ENCODE data around the gene KIF26B. TPM values are rescaled to one million over a fixed set of nuclear protein-coding genes. Genes with fewer than 3 reads are reported as not detected.

The KIF26B gene
- total RNA-seq, 2 experiments from 2014 or later = not detected

DNA sequence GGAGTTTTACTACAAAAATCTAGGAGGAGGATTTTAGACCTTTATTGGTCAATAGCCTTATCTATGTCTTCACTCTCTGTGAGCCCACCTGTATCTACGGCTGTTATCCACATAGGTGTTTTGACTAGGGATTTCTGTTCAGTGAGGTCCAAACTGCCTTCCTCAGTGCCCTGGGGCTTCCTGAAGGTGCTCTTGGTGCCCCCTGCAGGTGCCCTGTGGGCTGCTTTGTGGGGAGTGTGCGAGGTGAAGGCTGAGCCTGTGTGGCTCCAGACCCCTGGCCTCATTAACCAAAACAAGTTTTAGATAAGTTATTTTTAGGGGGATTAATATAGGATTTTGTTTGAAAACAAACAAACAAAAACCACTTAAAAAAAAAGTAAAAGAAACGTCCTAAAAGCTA is 122.5 kb downstream of the KIF26B start:
- POLR2A ChIA-PET = no interaction called here

GRCh38 chr1:245278846-245279245 is 124.1 kb downstream of the KIF26B start:
- no peak overlapping the region for H3K4me3 Mint-ChIP-seq
- DNase-seq = no peak
- no peak overlapping the region for H3K27ac Mint-ChIP-seq
- H3K27me3 Mint-ChIP-seq = no peaks in the 10 kb centered on the region
- peaks cover 3% of the 10 kb centered on the region for H3K9me3 Mint-ChIP-seq
- ChIA-PET POLR2A (no interaction called here), CTCF (no interaction called here)
- no peaks in the 10 kb centered on the region for H3K4me1 Mint-ChIP-seq
- H3K36me3 Mint-ChIP-seq (ENCODE audit: low read depth) = no peaks in the 10 kb centered on the region

More for the DNA sequence above, 122.5 kb downstream of the KIF26B start:
- no peaks in the 10 kb centered on the region for H3K36me3 Mint-ChIP-seq (ENCODE audit: low read depth)
- H3K27ac Mint-ChIP-seq = no peak overlapping the region
- no peaks in the 10 kb centered on the region for H3K4me1 Mint-ChIP-seq
- no peaks in the 10 kb centered on the region for H3K9me3 Mint-ChIP-seq
- DNase-seq = no peak
- CTCF ChIA-PET = no interaction called here
- H3K27me3 Mint-ChIP-seq = no peaks in the 10 kb centered on the region
- H3K4me3 Mint-ChIP-seq = no peak overlapping the region

- ChIA-PET POLR2A (no interaction called here), CTCF (no interaction called here)
- Mint-ChIP-seq H3K4me3 (no peak overlapping the region), H3K27me3 (no peaks in the 10 kb centered on the region), H3K27ac (no peak overlapping the region), H3K36me3 (ENCODE audit: low read depth) (no peaks in the 10 kb centered on the region), H3K4me1 (no peaks in the 10 kb centered on the region), H3K9me3 (peaks cover 3% of the 10 kb centered on the region)
- DNase-seq = no peak
Observed at GRCh38 chr1:245279346-245279745, 124.6 kb downstream of the KIF26B start.

- H3K4me3 Mint-ChIP-seq = no peak overlapping the region
- peaks cover 3% of the 10 kb centered on the region for H3K9me3 Mint-ChIP-seq
- no peaks in the 10 kb centered on the region for H3K27me3 Mint-ChIP-seq
- ChIA-PET CTCF (no interaction called here), POLR2A (no interaction called here)
- DNase-seq = no peak
- H3K4me1 Mint-ChIP-seq = no peaks in the 10 kb centered on the region
- no peaks in the 10 kb centered on the region for H3K36me3 Mint-ChIP-seq (ENCODE audit: low read depth)
- no peak overlapping the region for H3K27ac Mint-ChIP-seq
Observed at GRCh38 chr1:245283001-245283400, 128.2 kb downstream of the KIF26B start.

DNA sequence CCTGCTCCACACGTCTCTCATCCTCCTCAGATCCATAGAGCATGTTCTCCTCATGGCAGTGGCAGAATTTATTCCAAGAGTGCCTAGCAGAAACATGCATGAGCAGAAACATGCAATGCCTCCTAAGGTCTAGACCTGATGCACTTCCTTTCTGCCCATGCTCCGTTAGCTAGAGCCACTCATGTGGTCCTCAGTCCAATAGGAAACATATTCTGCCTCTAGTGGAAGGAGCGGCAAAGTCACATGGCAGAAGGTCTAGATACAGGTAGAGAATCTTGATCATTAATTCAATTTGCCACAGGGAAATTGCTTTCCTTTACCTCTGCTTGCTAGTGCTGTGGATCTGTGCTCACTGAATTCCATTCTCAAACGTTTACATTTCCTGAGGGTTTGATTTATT is 130.4 kb downstream of the KIF26B start:
- peaks cover 3% of the 10 kb centered on the region for H3K9me3 Mint-ChIP-seq
- no peaks in the 10 kb centered on the region for H3K36me3 Mint-ChIP-seq (ENCODE audit: low read depth)
- no peak overlapping the region for H3K4me3 Mint-ChIP-seq
- no peaks in the 10 kb centered on the region for H3K27me3 Mint-ChIP-seq
- no peak overlapping the region for H3K27ac Mint-ChIP-seq
- H3K4me1 Mint-ChIP-seq = no peaks in the 10 kb centered on the region
- ChIA-PET POLR2A (no interaction called here), CTCF (no interaction called here)
- DNase-seq = no peak

- DNase-seq = no peak
- ChIA-PET POLR2A (no interaction called here), CTCF (no interaction called here)
- H3K27me3 Mint-ChIP-seq = no peaks in the 10 kb centered on the region
- no peak overlapping the region for H3K27ac Mint-ChIP-seq
- no peaks in the 10 kb centered on the region for H3K4me1 Mint-ChIP-seq
- no peaks in the 10 kb centered on the region for H3K9me3 Mint-ChIP-seq
- no peaks in the 10 kb centered on the region for H3K36me3 Mint-ChIP-seq (ENCODE audit: low read depth)
- no peak overlapping the region for H3K4me3 Mint-ChIP-seq
Observed at GRCh38 chr1:245288796-245289195, 134.0 kb downstream of the KIF26B start.

GRCh38 chr1:245290836-245291235 is 136.1 kb downstream of the KIF26B start:
- Mint-ChIP-seq H3K4me3 (no peak overlapping the region), H3K36me3 (ENCODE audit: low read depth) (no peaks in the 10 kb centered on the region), H3K27ac (no peak overlapping the region), H3K9me3 (no peaks in the 10 kb centered on the region), H3K27me3 (no peaks in the 10 kb centered on the region), H3K4me1 (no peaks in the 10 kb centered on the region)
- DNase-seq = no peak
- ChIA-PET POLR2A (no interaction called here), CTCF (no interaction called here)

GRCh38 chr1:245291351-245291750 is 136.6 kb downstream of the KIF26B start:
- Mint-ChIP-seq H3K27me3 (no peaks in the 10 kb centered on the region), H3K4me3 (no peak overlapping the region), H3K27ac (no peak overlapping the region), H3K9me3 (no peaks in the 10 kb centered on the region), H3K36me3 (ENCODE audit: low read depth) (no peaks in the 10 kb centered on the region), H3K4me1 (no peaks in the 10 kb centered on the region)
- no peak for DNase-seq
- POLR2A ChIA-PET = no interaction called here
- CTCF ChIA-PET = no interaction called here

- Mint-ChIP-seq H3K27ac (no peak overlapping the region), H3K9me3 (no peaks in the 10 kb centered on the region), H3K27me3 (no peaks in the 10 kb centered on the region), H3K4me1 (no peaks in the 10 kb centered on the region), H3K36me3 (ENCODE audit: low read depth) (no peaks in the 10 kb centered on the region), H3K4me3 (no peak overlapping the region)
- DNase-seq = no peak
- CTCF ChIA-PET = no interaction called here
- POLR2A ChIA-PET = no interaction called here
Observed at GRCh38 chr1:245292141-245292540, 137.4 kb downstream of the KIF26B start.

DNA sequence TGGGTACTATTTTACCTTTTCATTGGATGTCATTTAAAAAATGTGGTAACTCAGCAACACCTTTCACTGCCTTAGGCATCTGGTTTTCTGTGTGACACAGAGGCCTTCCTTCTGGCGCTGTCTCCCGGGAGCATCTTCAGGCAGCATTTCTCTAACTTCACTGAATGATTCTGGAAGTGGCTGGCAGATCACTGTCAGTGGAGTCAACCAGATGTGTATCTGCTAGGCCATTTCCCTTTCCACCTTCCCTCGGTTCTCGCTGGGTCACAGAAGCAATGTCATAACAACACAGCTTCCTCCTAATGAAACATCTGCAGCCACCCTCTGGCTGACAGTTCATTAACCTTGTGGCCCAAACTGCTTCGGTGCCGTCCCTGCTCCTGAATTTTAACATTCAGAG is 137.8 kb downstream of the KIF26B start:
- H3K4me3 Mint-ChIP-seq = no peak overlapping the region
- DNase-seq = no peak
- no peaks in the 10 kb centered on the region for H3K27me3 Mint-ChIP-seq
- H3K27ac Mint-ChIP-seq = no peak overlapping the region
- ChIA-PET POLR2A (no interaction called here), CTCF (no interaction called here)
- H3K9me3 Mint-ChIP-seq = no peaks in the 10 kb centered on the region
- no peaks in the 10 kb centered on the region for H3K4me1 Mint-ChIP-seq
- H3K36me3 Mint-ChIP-seq (ENCODE audit: low read depth) = no peaks in the 10 kb centered on the region

DNA sequence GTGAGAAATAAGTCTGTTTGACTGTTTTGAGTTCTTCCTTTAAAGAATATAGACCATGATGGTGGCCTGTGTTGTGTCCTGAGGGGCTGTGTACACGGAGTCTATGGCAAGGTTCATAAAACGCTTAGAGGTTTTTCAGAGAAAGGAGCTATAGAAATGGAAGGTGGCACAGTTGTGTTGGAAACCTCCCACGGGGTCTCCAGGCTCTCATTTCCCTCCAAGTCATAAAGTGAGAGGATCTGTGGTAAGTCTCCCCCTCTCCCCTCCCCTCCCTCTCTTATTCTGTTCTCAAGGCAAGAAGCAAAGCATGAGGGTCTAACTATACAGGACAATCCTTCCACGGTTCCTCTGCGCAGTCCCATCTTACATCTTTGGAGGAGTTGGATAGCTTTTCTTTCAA is 139.2 kb downstream of the KIF26B start:
- Mint-ChIP-seq H3K9me3 (no peaks in the 10 kb centered on the region), H3K27ac (no peak overlapping the region), H3K27me3 (no peaks in the 10 kb centered on the region), H3K4me3 (no peak overlapping the region), H3K4me1 (no peaks in the 10 kb centered on the region), H3K36me3 (ENCODE audit: low read depth) (no peaks in the 10 kb centered on the region)
- CTCF ChIA-PET = interaction anchor here (0.6 kb wide), 1 partner anchor 1508 kb away, joined by 3 read pairs; no protein-coding TSS in a partner anchor
- DNase-seq = no peak
- POLR2A ChIA-PET = no interaction called here

- Mint-ChIP-seq H3K4me3 (no peak overlapping the region), H3K36me3 (ENCODE audit: low read depth) (no peaks in the 10 kb centered on the region), H3K27ac (no peak overlapping the region), H3K27me3 (no peaks in the 10 kb centered on the region), H3K9me3 (no peaks in the 10 kb centered on the region), H3K4me1 (no peaks in the 10 kb centered on the region)
- ChIA-PET POLR2A (no interaction called here), CTCF (no interaction called here)
- no peak for DNase-seq
Observed at GRCh38 chr1:245298781-245299180, 144.0 kb downstream of the KIF26B start.

- POLR2A ChIA-PET = no interaction called here
- Mint-ChIP-seq H3K27me3 (no peaks in the 10 kb centered on the region), H3K9me3 (no peaks in the 10 kb centered on the region), H3K36me3 (ENCODE audit: low read depth) (no peaks in the 10 kb centered on the region), H3K4me1 (no peaks in the 10 kb centered on the region), H3K4me3 (no peak overlapping the region), H3K27ac (no peak overlapping the region)
- no peak for DNase-seq
- CTCF ChIA-PET = no interaction called here
Observed at GRCh38 chr1:245301162-245301580, 146.4 kb downstream of the KIF26B start.

DNA sequence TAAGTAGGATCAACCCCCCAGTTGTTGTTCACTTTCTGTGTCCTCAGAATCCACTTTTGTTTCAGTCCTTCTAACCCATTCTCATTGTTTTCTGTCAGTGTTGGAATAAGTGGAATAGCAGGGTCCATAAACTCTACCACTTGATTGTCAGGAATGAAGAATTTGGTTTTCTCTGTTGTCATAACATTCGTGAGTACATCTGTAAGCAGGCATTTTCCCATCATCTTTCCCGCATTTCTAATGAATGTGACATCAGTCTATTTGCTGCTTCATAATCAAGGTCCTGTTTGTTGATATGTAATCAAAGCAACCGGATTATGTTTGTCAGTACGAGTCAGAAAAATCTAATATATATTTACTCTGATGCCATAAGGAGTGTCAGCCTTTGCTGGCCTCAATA is 147.1 kb downstream of the KIF26B start:
- ChIA-PET CTCF (no interaction called here), POLR2A (no interaction called here)
- no peak for DNase-seq
- H3K9me3 Mint-ChIP-seq = no peaks in the 10 kb centered on the region
- H3K27ac Mint-ChIP-seq = no peak overlapping the region
- no peak overlapping the region for H3K4me3 Mint-ChIP-seq
- no peaks in the 10 kb centered on the region for H3K27me3 Mint-ChIP-seq
- no peaks in the 10 kb centered on the region for H3K4me1 Mint-ChIP-seq
- no peaks in the 10 kb centered on the region for H3K36me3 Mint-ChIP-seq (ENCODE audit: low read depth)

DNA sequence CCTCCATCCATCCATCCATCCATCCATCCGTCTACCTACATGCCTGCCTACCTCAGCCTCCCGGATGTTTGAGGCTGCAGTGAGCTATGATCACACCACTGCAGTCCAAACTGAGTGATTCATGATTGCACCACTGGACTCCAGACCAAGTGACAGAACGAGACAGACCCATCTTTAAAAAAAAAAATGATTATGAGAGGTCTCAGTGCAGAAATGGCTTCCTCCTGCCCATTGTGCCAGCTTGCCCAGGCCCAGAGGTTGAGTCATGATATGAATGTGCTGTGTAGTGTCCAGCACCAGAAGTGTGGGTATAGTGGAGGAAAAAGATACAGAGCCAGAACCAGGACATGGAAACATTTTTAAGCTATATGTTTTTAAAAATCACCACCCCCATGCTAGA is 149.9 kb downstream of the KIF26B start:
- H3K36me3 Mint-ChIP-seq (ENCODE audit: low read depth) = no peaks in the 10 kb centered on the region
- no peaks in the 10 kb centered on the region for H3K9me3 Mint-ChIP-seq
- no peak for DNase-seq
- ChIA-PET POLR2A (no interaction called here), CTCF (no interaction called here)
- no peaks in the 10 kb centered on the region for H3K4me1 Mint-ChIP-seq
- no peaks in the 10 kb centered on the region for H3K27me3 Mint-ChIP-seq
- no peak overlapping the region for H3K4me3 Mint-ChIP-seq
- H3K27ac Mint-ChIP-seq = no peak overlapping the region

All from activated CD4-positive, alpha-beta memory T cell treated with anti-CD3 and anti-CD28 coated beads, Interleukin-2, amount 10 ng/mL, durations not matched to agents 7 days and 5 days (primary cell).